ENCODE measurements around the gene CTXN1.
"Not testable (repeated sequence)": the region's sequence is repeated elsewhere in the genome, so short reads cannot be mapped to it uniquely, and the experiment has no call there.

CTXN1 gene

GRCh38 chr19:7926021-7926726 is at the start of gene CTXN1:
Gene CTXN1, minus strand, starts transcription at chr19:7926135. Its CDS starts 597 bp downstream, at chr19:7925538.
- peak within 1 kb of the TSS; percentile 38 for H3K4me3 ChIP-seq (ENCODE audit: low read depth, low read length)

DNA sequence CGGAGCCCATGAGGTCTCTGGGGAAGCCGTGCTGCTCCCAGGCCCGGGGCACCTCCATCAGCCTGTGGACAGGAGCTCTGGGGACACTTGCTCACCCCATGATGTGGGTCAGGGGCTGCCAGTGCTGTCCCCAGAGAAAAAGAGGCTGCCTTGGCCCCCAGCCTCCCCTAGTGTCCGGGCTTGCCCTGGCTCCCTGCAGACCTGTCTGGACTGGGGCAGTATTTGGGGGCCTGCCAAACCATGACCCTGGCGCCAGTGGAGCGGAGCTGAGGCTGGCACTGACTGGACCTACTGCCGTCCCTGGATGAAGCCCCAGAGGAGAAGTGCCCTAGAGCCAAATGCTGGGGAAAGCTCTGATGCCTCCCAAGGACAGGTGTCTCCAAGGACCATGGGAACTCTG is 49.1 kb upstream of the CTXN1 start:
- H3K4me3 ChIP-seq (ENCODE audit: low read depth, low read length), result no peak overlapping the region

DNA sequence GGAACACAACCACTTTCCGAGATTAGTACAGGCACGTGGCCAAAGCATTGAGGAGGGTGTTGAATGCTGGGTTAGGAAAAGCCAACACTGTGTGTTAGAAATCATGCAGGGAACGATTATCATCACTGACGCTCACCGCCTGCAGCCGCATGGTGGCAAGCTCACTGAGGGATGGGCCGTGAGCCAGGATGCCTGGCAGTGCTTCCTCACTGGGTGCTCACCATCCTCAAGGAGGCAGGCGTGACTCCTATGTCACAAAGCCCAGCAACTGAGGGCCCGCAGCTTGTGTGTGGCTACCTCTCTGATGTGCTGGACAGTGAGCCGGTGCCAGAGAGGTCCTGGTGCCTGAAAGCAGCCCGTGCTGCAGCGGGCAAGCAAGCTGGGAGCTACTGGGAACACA is 47.9 kb upstream of the CTXN1 start:
- H3K4me3 ChIP-seq (ENCODE audit: low read depth, low read length), result no peak overlapping the region

DNA sequence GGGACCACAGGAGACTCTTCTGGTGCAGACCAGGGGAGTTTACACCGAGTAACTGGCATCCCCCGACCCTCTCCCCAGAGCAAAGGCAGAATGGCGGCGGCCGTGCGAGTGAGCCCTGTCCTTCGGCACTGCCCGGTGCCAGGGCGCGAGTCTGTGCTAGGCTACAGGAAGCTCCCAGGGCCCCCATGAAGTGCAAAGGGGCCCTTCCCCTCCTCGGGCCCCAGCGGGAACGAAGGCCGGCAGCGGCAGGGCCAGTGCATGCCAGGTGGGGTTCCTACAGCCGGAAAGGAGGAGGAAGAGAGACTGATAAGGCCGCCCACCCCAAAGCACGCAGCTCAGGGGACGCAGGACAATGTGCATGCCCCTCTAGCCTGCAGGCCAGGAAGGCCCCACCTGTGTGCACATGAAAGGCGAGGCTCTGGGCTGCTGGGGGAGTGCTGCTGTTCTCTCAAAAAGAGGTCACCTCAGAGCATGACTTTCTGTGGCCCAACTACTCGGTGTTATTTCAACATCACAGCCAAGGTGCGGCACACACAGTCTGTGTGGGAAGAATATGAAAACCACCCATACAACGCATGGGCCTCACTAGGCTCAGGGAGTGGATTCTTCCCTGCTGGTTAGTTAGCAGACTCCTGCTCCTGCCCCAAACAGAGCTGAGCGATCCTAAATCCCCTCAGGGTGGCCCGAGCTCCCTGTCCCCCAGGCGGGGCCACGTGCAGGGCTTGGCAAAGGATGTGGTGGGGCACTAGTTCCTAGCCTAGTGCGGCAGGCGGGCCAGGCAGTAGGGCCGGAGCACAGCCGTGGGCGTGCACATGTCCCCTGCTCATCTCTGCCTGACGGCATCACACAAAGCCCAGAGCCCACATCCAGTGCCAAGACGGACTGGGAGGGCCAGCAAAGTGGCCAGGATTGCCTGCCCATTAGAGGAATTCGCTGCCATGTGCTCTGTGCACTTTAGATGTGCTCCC is 45.9 kb upstream of the CTXN1 start:
- no peak overlapping the region for H3K4me3 ChIP-seq (ENCODE audit: low read depth, low read length)

- H3K4me3 ChIP-seq (ENCODE audit: low read depth, low read length), result no peak overlapping the region
These were observed 44.9 kb upstream of the CTXN1 start for GRCh38 chr19:7970716-7971448.

- no peak overlapping the region for H3K4me3 ChIP-seq (ENCODE audit: low read depth, low read length)
These were observed 43.6 kb upstream of the CTXN1 start for GRCh38 chr19:7969555-7969939.

- no peak overlapping the region for H3K4me3 ChIP-seq (ENCODE audit: low read depth, low read length)
These were observed 43.0 kb upstream of the CTXN1 start for GRCh38 chr19:7968796-7969554.

DNA sequence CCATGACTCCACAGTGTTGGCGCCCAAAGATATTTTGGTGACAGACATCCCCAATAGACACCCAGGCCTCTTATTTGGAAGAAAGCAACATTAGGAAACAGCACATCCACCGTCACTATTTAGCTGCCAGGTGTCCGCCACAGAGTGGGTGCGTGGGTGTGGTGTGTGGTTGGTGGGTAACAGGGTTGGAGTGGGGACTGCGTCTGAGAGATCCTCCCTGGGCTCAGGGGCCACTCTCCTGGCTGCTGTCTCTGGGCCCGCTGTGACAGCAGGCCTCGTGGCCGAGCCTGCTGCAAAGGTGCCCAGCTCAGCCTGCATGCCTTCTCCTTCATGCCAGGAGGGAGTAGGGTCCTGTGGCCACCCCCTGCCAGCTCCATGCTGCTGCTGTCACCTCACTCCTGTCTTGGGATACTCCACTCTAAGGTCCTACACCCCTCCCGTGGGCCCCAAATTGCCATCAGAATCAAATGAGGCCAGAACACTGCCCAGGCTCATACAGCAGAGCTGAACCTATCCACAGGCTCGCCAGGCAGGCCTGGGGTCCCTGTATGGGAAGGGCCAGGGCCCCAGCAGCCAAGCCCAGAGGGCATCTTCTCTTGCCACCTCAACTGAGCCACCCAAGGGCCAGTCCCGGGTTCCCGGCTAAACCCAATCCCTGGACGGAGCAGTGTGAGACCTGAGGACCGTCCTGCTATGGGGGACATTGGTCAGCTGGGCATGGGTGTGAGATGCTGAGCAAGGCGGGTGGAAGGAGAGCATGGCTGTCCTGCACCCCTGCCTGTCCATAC is 42.3 kb upstream of the CTXN1 start:
- no peak overlapping the region for H3K4me3 ChIP-seq (ENCODE audit: low read depth, low read length)

DNA sequence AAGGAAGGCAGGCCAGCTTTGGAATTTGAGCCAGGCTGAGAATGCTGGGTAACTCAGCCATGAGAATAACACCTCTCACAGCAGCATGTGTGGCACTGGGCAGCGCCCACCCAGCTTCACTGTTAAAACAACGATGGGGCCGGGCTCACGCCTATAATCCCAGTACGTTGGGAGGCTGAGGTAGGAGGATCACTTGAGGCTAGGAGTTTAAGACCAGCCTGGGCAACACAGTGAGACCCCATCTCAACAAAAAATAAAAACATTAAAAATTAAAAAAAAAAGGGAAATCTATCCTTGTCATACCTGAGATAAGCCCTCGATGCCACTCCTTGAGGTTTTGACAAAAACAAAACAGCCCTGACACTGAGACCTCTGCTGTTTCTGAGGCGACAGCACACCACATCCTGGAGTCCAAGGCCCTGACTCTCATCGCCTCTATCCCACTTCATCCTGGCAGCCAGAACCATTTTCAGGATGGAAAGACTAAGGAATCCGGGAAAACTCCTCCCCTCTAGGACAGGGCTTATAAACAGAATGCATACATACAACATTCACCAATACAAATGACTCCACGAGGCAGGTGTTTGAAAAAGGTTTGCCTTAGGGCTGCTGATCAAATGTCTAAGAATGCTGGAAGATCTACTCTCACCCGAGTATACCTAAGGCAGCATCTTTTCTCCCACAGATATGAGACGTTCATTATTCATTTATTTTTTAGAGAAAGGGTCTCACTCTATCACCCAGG is 40.2 kb upstream of the CTXN1 start:
- H3K4me3 ChIP-seq (ENCODE audit: low read depth, low read length), result no peak overlapping the region

DNA sequence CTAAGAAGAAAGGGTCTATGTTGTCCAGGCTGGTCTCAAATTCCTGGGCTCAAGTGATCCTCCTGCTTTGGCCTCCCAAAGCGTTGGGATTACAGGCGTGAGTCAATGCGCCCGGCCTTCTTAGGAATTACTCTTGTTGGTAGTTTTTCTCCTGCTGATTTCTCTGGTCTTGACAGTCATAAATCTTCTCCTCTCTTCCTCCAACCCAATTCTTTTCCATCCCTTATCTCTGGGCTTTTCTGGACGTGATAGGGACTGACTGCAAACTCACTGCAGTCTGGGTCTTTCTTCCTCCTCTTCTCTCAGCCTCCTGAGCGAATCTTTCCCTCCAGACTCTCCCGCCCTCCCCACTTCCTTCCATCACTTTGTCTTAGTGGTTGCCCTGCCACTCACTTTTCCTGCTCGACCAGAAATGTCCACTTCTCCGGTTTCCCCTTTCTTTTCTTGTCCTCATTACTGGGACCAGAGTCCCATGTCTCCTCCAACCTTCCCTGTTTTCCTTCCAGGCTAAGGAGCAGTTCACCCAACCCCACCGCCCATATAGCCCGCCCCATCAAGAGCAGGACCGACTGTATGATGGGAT is 39.4 kb upstream of the CTXN1 start:
- no peak overlapping the region for H3K4me3 ChIP-seq (ENCODE audit: low read depth, low read length)

GRCh38 chr19:7963566-7963965 is 37.6 kb upstream of the CTXN1 start:
- no peak overlapping the region for H3K4me3 ChIP-seq (ENCODE audit: low read depth, low read length)

- H3K4me3 ChIP-seq (ENCODE audit: low read depth, low read length), result no peak overlapping the region
These were observed 36.8 kb upstream of the CTXN1 start for GRCh38 chr19:7962644-7963268.

GRCh38 chr19:7961920-7962626 is 36.1 kb upstream of the CTXN1 start:
- no peak overlapping the region for H3K4me3 ChIP-seq (ENCODE audit: low read depth, low read length)

DNA sequence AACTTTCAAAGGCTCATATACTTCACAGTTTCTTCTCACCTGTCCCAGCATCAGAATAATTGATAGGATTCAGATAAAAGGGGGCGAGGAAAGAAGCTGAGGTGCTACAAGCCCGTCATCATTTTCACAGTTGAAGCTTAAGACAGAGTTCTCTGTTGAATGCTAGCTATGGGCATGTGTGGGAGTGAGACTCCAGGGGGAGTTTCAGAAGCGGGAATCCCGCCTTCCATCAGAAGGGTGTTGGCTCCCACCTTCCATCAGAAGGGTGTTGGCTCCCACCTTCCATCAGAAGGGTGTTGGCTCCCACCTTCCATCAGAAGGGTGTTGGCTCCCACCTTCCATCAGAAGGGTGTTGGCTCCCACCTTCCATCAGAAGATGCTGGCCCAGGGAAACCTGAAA is 35.1 kb upstream of the CTXN1 start:
- not testable (repeated sequence) for H3K4me3 ChIP-seq (ENCODE audit: low read depth, low read length)

- no peak overlapping the region for H3K4me3 ChIP-seq (ENCODE audit: low read depth, low read length)
These were observed 33.3 kb upstream of the CTXN1 start for GRCh38 chr19:7959211-7959610.

GRCh38 chr19:7955696-7956095 is 29.8 kb upstream of the CTXN1 start:
- no peak overlapping the region for H3K4me3 ChIP-seq (ENCODE audit: low read depth, low read length)

- no peak overlapping the region for H3K4me3 ChIP-seq (ENCODE audit: low read depth, low read length)
These were observed 27.6 kb upstream of the CTXN1 start for GRCh38 chr19:7953576-7953975.

GRCh38 chr19:7953060-7953459 is 27.1 kb upstream of the CTXN1 start:
- no peak overlapping the region for H3K4me3 ChIP-seq (ENCODE audit: low read depth, low read length)

All from iPS-11a (cell line).